Common myeloid progenitor, CD34-positive (primary cell): ENCODE measurements around the gene ENTPD6.
"Not testable (repeated sequence)": the region's sequence is repeated elsewhere in the genome, so short reads cannot be mapped to it uniquely, and the experiment has no call there.

ENCODE experiments used
- CTCF ChIA-PET: fragments of 350-600 bp; sonication (Branson Sonifier 250); formaldehyde crosslinking; loops from one replicate; lab custom pipeline; 2021; ENCODE audit warnings: antibody characterized with exemption; lab: Charles Lee
- POLR2A ChIA-PET: fragments of 350-600 bp; sonication (Branson Sonifier 250); formaldehyde crosslinking; loops from one replicate; lab custom pipeline; 2021; ENCODE audit warnings: antibody characterized with exemption; lab: Charles Lee
- DNase-seq, 3 donors: peaks; one replicate each; pipeline versions ENCODE4 v3.0.0 to v3.0.0-alpha.2; 2013
- H3K27ac ChIP-seq, 2 experiments: 1 replicate in 1 of 2; 2 replicates in 1 of 2; pipeline ENCODE4 v1.7.0; 2013; ENCODE audit warnings: inconsistent platforms in 2 of 2, low read length in 2 of 2, mild to moderate bottlenecking in 2 of 2, low read depth in 1 of 2, moderate library complexity in 1 of 2; ENCODE audit not compliant: severe bottlenecking in 2 of 2, insufficient read depth in 1 of 2, poor library complexity in 1 of 2
- H3K27me3 ChIP-seq, 5 experiments: replicated peaks in 2 of 5; 1 replicate in 3 of 5; 2 replicates in 2 of 5; pipeline versions ENCODE4 v1.6.1 to v1.7.0; 2013; ENCODE audit warnings: low read length in 4 of 5, mild to moderate bottlenecking in 2 of 5, moderate library complexity in 2 of 5, inconsistent platforms in 1 of 5; ENCODE audit not compliant: insufficient read depth in 5 of 5, control insufficient read depth in 4 of 5
- H3K36me3 ChIP-seq, 4 experiments: 1 replicate in 2 of 4; 2 replicates in 2 of 4; pipeline versions ENCODE4 v1.6.1 to v1.7.0; 2013; ENCODE audit warnings: low read length in 3 of 4, control low read depth in 1 of 4, mild to moderate bottlenecking in 1 of 4; ENCODE audit not compliant: control insufficient read depth in 4 of 4, insufficient read depth in 4 of 4
- H3K4me1 ChIP-seq, 4 experiments: 1 replicate in 3 of 4; 2 replicates in 1 of 4; pipeline versions ENCODE4 v1.6.1 to v1.7.1; 2013; ENCODE audit warnings: low read length in 3 of 4, mild to moderate bottlenecking in 3 of 4, control low read depth in 1 of 4, inconsistent platforms in 1 of 4, moderate library complexity in 1 of 4; ENCODE audit not compliant: control insufficient read depth in 4 of 4, insufficient read depth in 4 of 4; ENCODE audit errors: control extremely low read depth in 1 of 4
- H3K4me3 ChIP-seq, 7 experiments: 1 replicate in 4 of 7; 2 replicates in 3 of 7; pipeline versions ENCODE4 v1.5.1 to v1.7.0; 2013; ENCODE audit warnings: mild to moderate bottlenecking in 7 of 7, low read length in 6 of 7, moderate library complexity in 6 of 7, inconsistent platforms in 2 of 7, low read depth in 2 of 7, control low read depth in 1 of 7; ENCODE audit not compliant: insufficient read depth in 4 of 7, control insufficient read depth in 1 of 7; ENCODE audit errors: extremely low read depth in 1 of 7
- H3K9me3 ChIP-seq, 5 experiments: 1 replicate in 4 of 5; 2 replicates in 1 of 5; pipeline versions ENCODE4 v1.6.1 to v1.7.1; 2013; ENCODE audit warnings: low read length in 4 of 5, mild to moderate bottlenecking in 2 of 5, inconsistent platforms in 1 of 5, low read depth in 1 of 5, moderate library complexity in 1 of 5; ENCODE audit not compliant: control insufficient read depth in 4 of 5, insufficient read depth in 2 of 5; ENCODE audit errors: control extremely low read depth in 1 of 5
- WGBS: methylation state at CpG from one replicate; pipeline ENCODE4 v1.1.5; 2013; ENCODE audit not compliant: insufficient coverage; 5-methylcytosine and 5-hydroxymethylcytosine counted together

Gene ENTPD6

GRCh38 chr20:25234009-25234849, 38.7 kb downstream of the ENTPD6 start:
- 66% methylated on average over 4 of the region's 8 CpGs for WGBS
- CTCF ChIA-PET, H3K4me1 ChIP-seq, DNase-seq, H3K4me3 ChIP-seq, H3K27me3 ChIP-seq, H3K9me3 ChIP-seq, POLR2A ChIA-PET, H3K27ac ChIP-seq, H3K36me3 ChIP-seq: not testable (repeated sequence)

DNA sequence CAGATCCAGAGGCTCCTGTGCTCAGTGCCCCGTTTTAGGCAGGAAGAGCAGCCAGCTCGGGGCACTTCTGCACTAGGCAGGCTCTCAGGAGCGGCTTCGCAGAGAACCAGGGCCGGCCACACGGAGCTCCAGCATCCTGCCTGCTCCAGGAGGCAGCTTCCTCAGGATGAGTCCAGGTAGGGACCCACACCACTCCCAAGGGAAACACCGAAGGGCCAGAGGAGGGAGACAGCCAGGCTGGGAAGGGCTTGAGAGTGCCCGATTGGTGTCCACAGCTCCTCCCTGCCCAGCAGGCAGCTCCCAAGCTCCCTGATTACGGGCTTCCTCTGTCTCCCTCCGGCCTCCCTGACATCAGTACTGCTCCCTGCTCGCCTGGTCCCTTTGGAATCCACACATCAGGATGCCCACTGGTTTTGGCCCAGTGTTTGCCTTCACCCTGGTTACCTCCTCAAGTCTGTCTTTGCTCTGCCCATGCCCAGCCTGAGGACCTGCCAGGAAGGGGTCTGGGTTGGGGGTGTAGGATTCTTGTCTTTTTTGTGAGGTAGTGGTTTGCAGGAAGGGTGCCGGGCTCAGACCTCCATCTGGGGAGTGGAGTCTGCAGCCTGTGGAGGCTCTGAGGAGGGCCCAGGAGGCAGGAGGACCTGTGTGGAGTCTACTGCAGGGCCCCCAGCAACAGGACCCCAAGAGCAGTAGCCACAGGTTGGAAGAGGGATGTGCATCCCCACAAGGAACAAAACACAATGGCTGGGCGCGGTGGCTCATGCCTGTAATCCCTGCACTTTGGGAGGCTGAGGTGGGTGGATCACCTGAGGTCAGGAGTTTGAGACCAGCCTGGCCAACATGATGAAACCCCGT, 41.2 kb downstream of the ENTPD6 start:
- no peak for DNase-seq
- H3K4me1 ChIP-seq: no peaks in the 10 kb centered on the region
- peaks cover 0 to 8% (median 2%) of the 10 kb centered on the region in 5 experiments for H3K27me3 ChIP-seq
- WGBS: 81% methylated on average over 14 of the region's 15 CpGs
- CTCF ChIA-PET: interaction anchor here (0.6 to 1.7 kb wide), 2 partner anchors 15 to 242 kb away, joined by 3 read pairs; no protein-coding TSS in a partner anchor
- no peaks in the 10 kb centered on the region for H3K9me3 ChIP-seq
- H3K27ac ChIP-seq: no peak overlapping the region
- no peak overlapping the region for H3K4me3 ChIP-seq
- POLR2A ChIA-PET: no interaction called here
- H3K36me3 ChIP-seq: no peaks in the 10 kb centered on the region

GRCh38 chr20:25237610-25238318, 42.3 kb downstream of the ENTPD6 start:
- Histone ChIP-seq H3K9me3 (no peaks in the 10 kb centered on the region), H3K36me3 (no peaks in the 10 kb centered on the region), H3K27ac (no peak overlapping the region), H3K27me3 (peaks cover 0 to 8% (median 2%) of the 10 kb centered on the region in 5 experiments), H3K4me3 (no peak overlapping the region), H3K4me1 (no peaks in the 10 kb centered on the region)
- DNase-seq: peak in 2 of 3 donors; percentile 38 to 53
- 91% methylated on average over 9 of the region's 10 CpGs for WGBS
- POLR2A ChIA-PET: no interaction called here
- CTCF ChIA-PET: interaction anchor here (1.2 to 1.7 kb wide), 2 partner anchors 9 to 243 kb away, joined by 3 read pairs; no protein-coding TSS in a partner anchor

- H3K36me3 ChIP-seq: no peaks in the 10 kb centered on the region
- 95% methylated on average over 9 of the region's 12 CpGs for WGBS
- DNase-seq: no peak
- no peak overlapping the region for H3K4me3 ChIP-seq
- POLR2A ChIA-PET: no interaction called here
- peaks cover 0 to 8% (median 2%) of the 10 kb centered on the region in 5 experiments for H3K27me3 ChIP-seq
- H3K9me3 ChIP-seq: peaks cover 0 to 1% (median 0%) of the 10 kb centered on the region in 5 experiments
- no peaks in the 10 kb centered on the region for H3K4me1 ChIP-seq
- CTCF ChIA-PET: interaction anchor here (1.2 kb wide), 1 partner anchor 8 kb away, joined by 3 read pairs; no protein-coding TSS in a partner anchor
- H3K27ac ChIP-seq: no peak overlapping the region
These were observed 43.0 kb downstream of the ENTPD6 start for GRCh38 chr20:25238319-25239037.

GRCh38 chr20:25239387-25240370, 44.2 kb downstream of the ENTPD6 start:
- Histone ChIP-seq H3K4me3 (no peak overlapping the region), H3K27me3 (peaks cover 0 to 8% (median 2%) of the 10 kb centered on the region in 5 experiments), H3K9me3 (peaks cover 0 to 6% (median 0%) of the 10 kb centered on the region in 5 experiments), H3K36me3 (no peaks in the 10 kb centered on the region), H3K27ac (no peak overlapping the region), H3K4me1 (no peaks in the 10 kb centered on the region)
- no peak for DNase-seq
- ChIA-PET CTCF (no interaction called here), POLR2A (no interaction called here)
- WGBS: 95% methylated on average over 14 of the region's 19 CpGs
